Forelimb muscle (tissue), 1 donor: Measurements from ENCODE around the gene CFAP298. TPM values are rescaled to one million over a fixed set of nuclear protein-coding genes. Genes with fewer than 3 reads are reported as not detected.

Experiments
- DNase-seq: peaks from one replicate; pipeline ENCODE4 v3.0.0-alpha.2; 2013; ENCODE audit warnings: low read depth
- polyA plus RNA-seq: library from polyadenylated mRNA; unstranded; fragments of 120-200 nt; gene quantifications from one replicate; pipeline ENCODE4 v1.2.1, GENCODE V29; 2013; ENCODE audit not compliant: insufficient read length

Gene CFAP298
- polyA plus RNA-seq, 1 donor: 24.7 TPM

DNA sequence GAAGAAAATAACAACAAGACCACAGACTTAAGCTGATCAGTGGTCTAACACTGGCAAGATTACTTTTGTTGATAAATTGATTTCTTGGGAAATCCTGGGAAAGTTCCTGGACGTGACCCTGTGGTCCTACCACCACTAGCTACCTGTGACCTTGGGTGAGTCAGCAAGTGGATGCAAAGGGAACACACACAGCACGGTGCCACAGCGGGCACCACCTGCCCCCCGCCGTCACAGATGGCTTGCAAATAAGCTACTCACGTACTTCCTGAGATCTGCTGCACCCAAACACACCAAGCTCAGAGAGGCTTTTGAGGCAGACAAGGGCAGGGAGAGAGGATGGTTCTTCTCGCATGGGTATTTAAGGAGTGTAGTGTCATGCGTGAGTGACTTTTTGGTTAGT, 12.7 kb downstream of the CFAP298 start:
- no peak for DNase-seq

DNA sequence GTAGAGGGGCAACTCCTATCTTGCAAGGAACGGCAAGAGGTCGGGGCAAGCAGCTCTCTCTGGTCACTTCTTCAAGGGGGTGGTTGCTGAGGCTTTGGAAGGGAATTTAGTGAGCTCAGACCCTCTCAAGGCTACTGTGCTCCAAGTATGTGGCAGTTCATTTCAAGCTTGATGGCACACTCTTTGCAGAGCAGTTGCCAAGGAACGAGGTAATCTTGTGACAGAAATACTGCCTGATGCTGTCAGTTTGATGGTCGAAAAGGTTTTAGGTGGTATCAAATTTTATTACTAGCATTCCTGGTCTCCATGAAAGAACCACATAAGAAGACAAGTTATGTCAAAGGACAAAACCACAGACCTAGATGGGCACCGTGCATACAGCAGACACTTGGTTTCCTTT, 13.1 kb downstream of the CFAP298 start:
- no peak for DNase-seq

DNA sequence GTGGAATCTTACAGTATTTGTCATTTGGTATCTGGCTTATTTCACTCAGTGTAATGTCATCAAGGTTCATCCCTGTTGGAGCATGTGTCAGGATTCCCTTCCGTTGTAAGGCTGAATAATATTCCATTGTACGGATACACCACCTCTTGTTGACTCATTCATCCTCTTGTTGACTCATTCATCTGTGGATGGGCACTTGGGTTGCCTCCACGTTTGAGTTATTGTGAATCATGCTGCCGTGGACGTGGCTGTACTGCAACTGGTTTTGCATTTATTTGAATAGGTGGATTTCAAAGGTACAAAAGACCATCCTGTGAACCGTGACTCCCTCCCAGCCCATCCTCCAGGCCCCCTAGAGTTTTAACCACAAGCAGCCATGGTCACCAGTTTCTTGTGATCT, 15.0 kb downstream of the CFAP298 start:
- DNase-seq: no peak

DNA sequence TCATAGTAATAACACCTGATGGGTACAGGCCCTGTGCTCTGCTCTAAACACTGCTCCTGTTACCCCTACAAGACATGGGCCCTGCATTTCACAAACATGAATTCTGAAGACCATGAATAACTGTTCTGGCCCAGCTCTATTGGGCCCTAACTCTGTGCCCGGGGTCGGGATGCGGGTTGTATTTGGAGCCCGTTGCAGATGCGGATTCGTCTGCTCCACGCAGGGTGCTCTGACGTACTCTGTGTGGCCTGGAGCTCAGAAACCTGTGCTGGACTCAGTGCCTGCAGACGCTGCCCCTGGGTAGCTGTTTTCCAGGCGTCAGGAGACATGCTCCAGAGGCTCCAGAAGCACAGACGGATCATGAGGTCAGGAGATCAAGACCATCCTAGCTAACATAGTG, 16.7 kb downstream of the CFAP298 start:
- DNase-seq: no peak

DNA sequence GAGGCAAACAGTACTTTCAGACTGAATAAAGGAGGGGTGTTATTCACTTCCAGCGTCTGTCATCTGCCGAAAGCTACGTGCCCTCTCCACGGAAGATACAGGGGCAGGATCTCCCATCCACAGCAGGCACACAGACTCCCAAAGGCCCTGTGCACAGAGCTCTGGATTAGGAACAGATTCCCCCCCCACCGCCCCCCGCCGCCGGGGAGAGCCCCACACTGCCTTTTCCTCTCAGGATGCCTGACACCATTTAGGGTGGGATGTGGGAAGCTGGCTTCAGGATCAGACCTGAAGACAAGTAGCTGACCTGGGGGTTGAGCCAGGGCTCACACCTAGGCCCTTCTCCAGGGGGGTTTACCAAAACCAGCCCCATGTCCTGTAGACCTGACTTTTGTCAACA, 18.5 kb downstream of the CFAP298 start:
- DNase-seq: no peak

DNA sequence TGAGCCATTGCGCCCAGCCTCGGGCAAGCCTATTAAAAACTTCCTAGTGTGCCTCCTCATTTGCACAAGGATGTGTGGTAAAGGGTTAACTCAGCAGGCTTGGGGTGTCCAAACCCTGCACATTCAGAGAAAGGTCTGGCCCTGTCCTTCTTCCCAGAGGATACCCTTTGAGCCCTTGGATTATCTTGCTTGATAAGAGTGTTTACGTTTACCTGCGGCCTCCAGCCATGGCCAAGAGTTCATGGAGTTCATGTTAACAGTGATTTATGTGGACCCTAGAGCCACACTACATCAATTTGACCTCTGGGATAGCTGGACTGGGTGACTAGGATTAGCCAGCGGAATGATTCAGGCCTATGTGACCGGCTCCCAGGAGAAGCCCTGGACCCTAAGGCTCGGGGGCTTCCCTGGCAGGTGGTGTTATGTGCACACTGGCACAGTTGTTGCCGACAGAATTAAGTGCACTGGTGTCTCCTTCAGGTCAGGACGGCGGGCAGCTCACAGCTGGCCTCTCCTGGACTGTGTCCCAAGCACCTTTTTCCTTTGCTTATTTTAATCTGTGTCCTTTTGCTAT, 19.2 kb downstream of the CFAP298 start:
- DNase-seq: no peak

DNA sequence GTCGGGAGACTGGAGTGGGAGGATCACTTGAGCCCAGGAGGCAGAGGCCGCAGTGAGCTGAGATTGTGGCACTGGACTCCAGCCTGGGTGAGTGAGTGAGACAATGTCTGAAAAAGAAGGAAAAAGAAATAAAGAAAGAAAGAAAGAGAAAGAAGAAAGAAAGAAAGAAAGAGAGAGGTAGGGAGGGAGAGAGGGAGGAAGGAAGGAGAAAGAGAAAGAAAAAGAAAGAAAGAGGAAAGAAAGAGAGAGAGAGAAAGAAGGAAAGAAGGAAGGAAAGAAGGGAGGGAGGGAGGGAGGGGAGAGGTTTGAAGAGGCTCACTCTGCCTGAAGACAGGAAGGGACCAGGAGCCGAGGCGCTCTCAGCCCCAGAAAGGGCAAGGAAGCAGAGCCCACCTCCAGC, 22.0 kb downstream of the CFAP298 start:
- no peak for DNase-seq

DNA sequence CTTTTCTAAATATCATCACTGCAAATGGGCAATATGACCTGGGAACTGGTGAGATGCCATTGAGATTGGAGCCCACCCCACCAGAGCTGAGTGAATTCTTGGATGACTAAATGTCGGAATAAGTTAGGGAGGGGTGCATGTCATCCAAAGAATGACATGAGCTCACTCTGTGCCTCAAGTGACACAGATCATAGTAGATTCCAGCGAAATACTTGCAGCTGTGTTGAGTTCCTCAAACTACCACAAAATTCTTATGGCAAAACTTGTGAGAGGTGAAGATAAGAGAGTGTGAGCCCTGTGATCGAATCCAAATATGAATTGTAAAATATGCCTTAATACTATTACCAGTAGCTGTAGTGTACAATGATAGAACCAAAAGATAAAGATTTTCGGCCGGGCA, 24.5 kb downstream of the CFAP298 start:
- no peak for DNase-seq

DNA sequence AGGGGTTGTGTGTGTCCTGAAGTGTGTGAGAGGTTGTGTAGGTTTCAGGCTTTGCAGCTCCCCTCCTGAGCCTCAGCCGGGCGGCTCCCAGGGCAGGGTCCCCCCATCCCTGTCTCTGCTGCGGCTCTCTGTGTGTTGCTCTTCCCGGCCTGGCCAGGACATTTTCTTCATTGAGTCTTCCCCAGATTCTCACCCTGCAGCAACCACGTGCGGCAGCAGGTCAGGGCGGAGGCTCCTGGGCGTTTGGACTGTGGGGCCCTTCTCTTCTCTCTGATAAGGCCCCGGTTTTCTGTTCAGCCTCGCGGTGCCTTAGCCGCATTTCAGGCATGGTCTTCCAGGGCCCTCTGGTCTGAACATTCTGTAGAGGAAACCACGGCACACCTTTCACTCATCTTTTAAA, 25.1 kb downstream of the CFAP298 start:
- no peak for DNase-seq

DNA sequence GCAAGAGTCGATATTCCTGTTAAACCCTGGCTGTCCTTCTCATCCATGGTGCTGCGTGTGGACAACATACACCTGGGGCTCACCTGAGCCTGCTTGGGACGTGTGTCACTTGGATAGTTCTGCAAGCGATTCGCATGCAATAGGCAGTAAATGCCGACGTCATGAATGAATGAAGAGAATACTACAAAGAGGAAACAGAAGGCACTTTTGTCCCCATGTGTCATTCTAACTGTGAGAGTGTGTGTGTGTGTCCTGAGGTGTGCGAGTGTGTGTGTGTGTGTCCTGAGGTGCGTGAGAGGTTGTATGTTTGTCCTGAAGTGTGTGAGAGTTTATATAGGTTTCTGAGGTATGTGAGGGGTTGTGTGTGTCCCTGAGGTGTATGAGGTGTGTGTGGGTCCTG, 26.2 kb downstream of the CFAP298 start:
- no peak for DNase-seq

DNA sequence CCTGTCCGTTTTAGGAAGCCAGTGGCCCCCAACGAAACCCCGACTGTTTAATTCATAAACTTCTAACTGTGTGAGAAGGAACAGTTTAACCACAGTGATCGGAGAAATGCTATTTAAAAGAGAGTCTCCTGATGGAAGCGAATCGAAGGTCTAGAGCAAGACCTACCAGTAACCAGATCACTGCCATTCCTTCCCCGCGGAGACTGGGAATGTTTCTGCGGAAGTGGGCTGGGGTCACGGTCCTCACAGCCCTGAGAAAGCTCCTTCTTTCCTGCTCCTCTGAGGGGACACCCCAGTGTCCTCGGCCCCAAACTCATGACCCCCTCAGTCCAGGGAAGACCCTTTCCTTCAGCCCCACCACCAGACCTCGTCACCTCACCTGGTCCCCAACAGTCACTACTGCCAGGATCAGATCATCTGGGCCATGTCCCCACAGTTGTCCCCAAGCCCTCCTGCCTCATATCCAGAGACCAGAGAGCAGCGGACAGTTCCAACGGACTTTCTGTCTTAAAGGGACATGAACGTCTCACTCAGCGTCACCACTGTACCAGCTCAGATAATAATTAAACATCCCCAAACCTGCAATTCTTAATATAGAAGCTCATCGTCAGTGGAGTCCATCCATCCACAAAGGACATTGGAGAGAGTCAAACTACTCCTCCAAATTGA, 27.0 kb downstream of the CFAP298 start, which contains the start of gene TCP10L:
Gene TCP10L (minus strand): TSS at position 482 of the 669 bp plus-strand sequence. CDS start 1,219 bp downstream, outside the sequence.
- no peak for DNase-seq

DNA sequence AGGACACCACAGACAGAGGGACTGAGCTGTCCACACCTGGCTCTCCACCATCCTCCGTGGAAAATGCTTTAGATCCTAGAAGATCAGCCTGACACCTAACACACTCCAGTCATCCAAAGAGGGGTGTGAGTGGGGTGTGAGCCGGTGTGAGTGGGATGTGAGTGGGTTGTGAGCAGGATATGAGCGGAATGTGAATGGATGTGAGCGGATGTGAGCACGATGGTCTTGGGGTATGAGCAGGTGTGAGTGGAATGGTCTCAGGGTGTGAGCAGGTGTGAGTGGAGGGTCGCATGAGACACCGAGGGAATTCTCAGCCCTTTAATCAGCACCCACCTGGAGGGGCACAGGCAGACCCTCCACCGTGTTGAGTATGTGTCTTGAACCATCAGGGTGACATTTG, 27.7 kb downstream of the CFAP298 start:
- DNase-seq: no peak

DNA sequence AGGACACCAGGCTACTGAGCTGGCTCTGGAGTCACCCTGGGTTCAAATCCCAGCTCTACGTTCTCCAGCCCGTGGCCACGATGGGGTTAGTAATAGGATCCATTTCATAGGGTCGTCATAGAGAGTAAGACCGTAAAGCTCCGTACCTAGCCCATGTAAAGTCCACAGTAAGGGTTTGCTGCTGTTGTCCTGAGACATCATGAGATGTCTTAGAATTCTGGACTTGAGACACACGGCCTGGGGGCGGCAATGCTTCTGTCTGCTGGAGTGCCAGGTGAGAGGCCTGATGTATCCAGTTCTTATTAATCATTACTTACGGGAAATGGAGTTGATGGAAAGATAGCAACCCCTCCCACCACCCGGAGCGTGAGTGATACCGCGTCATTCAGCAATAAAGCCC, 30.4 kb downstream of the CFAP298 start:
- DNase-seq: no peak

DNA sequence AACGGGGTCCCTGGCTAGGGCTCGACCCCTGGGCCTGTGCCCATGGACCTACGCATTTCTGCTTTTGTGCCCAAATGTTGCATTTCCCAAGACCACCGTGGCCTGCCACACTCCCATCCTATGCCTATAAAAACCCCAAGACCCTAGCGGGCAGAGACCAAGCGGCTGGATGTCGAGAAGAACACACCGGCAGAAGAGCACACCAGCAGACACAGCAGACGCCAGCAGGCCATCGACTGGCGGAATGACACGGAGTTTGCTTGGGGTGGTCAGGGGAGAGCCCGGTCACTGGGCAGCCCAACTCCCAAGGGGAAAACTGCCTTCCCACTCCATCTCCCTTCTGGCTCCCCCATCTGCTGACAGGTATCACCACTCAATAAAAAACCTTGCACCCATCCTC, 31.2 kb downstream of the CFAP298 start:
- DNase-seq: no peak

DNA sequence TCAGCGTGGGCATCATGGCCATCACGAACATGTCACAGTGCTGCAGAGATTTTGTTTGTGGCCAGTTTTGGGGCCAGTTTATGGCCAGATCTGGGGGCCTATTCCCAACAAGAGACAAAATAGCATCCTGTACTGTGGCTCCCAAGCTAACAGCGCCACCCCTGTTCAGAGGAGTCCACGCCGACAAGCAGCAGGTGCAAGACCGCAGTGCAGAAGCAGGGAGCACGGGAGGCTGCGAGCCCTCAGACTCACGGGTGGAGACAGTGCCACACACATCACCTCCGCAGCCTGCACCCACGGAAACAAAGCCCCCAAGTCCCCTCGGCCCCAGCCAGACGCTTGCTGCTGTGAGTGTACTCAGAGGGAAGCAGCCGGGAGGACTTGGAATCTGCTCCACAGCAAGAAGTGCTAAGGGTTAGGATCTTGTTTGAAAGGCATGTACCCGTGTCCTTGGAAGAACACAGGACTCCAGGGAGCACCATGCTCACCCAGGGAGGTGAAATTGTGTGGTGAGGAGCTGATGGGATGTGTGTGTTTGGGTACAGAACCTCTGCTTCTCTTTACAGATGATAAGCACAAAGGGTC, 34.0 kb downstream of the CFAP298 start:
- DNase-seq: no peak

DNA sequence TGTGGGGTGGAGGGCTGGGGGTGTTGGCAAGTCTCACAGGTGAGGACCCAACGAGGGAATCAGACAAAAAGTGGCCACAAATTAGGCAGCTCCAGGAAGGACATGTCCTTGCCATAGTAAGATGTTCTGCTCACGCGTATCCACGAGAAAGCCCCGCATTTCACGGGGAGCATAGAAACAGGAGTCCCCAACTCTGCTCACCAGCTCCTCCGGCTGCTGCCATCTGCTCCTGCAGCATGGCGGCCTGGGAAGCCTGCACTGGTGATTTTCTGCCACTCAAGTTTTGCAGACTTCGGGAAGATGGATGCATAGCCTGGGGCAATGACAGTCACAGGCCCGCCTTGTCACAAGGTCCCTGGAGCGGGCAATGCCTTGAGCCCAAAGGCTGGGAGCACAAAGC, 36.2 kb downstream of the CFAP298 start:
- no peak for DNase-seq

DNA sequence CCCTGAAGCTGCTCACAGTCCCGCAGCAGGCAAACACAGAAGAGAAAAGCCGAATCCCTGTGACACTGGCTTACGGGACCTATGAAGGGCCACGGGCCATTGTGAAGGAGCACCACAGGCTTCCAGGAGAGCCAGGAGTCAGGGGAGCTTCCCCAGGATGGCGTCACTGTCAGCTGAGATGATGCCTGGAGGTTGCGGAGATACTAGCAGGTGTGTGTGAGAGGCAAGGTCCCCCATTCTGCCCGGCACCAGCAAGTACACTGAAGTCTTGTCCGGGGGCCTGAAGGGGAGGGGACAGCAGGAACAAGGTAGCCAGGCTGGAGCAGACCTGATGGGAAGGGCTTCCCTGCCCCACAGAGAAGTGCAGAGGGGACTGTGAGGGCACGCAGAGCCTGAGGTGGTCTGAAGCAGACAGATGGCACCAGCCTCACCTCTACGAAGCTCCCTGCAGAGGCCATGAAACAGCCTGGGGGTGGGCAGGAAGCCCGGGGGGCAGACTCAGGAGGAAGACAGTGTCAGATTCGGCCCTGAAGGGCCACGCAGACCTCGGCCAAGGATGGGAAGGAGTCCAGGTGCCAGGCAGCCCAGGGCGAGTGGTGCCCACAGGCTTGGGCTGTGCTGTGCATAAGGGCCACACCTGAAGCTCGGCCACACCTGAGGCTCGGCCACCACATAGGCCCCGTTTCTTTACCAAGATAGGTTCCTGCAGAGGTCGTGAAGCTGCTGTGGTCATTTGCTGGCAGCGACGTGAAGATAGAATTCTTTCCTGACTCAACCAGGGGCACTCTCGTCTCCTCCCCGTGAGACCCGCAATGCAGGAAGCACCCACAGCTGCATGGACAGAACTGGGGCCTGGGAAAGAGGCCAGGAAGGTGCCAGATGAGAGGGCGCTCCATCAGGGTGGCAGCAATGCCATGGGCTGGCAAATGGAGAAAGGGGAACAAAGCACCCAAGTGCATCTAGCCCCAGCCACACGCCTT, 36.9 kb downstream of the CFAP298 start:
- no peak for DNase-seq

DNA sequence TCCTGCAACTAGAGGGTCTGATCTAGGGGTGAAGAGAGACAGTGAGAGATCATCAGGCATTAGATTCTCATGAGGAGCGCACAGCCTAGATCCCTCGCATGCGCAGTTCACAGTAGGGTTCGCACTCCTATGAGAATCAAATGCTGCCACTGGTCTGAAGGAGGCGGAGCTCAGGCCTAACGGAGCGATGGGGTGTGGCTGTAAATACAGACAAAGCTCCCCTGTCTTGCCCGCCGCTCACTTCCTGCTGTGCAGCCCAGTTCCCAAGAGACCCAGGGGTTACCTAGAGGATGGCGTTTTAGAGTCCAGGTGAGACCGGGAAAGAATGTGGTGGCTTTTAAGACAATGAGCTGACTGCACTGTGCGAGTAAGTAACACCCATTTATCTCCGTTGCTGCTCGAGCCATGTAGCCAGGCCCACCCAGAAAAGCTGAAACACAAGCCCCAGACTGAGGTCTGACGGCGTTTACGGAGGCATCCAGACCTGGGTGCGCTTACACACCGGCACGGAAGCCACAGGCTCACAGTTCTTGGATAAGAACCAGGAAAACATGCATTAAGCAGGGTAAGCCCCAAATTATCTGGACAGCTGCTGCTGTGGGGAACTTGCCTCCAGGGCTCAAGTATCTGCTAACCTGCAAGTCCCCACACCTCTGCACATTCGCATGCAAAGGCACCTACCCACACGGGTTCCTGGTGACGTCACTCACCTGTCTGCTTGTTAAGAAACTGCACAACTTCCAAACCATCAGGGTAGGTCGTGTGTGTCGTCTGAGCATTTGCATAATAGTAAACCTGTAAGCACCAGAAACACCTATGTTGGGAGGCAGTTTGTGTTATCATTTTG, 39.4 kb downstream of the CFAP298 start:
- no peak for DNase-seq

DNA sequence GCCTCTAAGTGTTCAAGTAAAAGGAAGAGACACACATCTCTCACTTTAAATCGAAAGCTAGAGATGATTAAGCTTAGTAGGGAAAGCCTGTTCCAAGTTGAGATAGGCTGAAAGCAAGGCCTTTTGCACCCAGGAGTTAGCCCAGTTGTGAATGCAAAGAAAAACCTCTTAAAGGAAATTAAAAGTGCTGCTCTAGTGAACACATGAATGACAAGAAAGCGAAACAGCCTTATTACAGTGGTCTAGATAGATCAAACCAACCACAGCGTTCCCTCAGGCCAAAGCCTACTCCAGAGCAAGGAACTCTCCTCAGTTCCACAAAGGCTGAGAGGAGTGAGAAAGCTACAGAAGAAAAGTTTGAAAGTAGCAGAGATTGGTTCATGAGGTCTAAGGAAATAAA, 41.7 kb downstream of the CFAP298 start:
- no peak for DNase-seq

DNA sequence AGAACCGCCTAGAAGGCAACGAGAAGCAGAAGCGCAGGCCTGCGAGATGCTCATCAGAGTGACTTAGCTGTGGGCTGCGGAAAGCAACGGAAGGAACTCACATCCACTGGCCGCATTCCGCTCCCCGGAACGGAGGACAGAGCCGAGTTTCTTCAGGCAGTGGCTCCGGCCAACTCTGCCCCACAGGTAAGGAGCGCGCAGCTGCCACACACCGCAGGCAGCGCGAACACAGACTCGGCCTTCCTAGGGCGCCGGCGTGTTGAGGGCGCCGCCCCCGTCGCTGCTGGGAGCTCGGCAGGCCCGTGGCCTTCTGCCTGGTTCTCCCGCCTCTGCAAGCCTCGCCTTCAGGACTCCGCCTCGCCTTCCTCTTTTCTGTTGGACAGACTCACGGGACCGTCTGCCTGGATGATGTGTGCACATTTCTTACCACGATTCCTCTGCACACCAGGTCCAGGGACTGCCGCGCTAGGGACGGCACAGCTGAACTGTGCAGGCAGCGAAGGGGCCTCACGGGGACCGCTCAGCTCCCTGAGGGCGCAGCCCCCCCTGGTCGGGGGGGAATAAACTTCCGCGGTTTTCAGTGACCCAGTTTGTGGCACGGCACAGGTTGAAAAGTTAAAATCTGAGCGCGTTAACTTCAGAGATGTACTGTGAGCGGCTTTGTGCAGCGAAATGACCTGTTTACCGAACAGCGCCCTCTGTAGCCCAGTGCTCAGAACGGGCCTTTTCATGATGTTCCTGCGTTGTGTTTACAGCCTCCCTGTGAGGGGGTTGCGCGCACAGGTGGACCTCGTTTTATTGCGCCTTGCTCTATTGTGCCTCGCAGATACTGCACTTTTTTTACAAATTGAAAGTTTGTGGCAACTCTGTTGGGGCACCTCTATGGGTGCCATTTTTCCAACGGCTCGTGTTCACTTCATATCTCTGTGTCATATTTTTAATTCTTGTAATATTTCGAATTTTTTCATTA, 42.6 kb downstream of the CFAP298 start:
- DNase-seq: peak; percentile 52
